GM18517 (cell line): ENCODE data around the gene ZDHHC14.

Experiments used
- ATAC-seq: cut with Tn5 transposase; IDR thresholded peaks from one replicate; pipeline ENCODE4 v1.9.1; 2021; ENCODE audit warnings: mild to moderate bottlenecking, moderate library complexity; ENCODE audit not compliant: unreplicated experiment

The ZDHHC14 gene

DNA sequence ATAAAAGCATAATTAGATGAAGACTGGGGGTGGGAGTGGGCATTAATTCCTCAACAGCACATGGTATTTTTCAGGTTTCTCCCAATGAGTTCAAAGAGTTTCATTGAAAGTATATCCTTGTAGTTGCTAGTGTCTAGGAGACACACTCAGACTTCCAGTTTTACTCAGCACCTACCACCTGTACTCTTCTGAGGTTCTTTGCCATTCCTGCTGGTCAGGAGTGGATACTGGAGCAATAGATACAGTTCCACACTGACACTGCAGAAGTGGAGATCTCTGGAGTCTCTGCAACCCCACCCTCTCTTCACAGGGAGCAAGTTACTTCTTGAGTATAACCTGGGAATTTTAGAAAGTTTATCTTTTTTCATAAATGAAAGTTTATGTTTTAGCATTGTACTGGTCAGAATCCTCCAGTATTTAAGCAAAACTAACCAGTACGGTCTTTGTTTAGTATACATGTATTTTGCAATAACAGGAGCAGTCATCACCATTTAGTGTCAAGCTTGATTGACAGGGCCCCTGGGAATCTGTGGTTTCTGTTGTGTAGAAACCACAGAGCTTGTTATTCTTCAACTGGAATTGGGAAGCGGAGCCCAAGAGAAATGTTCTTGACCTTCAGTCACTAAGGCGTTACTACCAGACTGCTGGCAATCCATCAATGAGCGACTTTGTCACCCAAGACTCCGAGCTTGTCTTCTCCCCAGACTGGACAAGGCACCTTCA lies 148.1 kb downstream of the ZDHHC14 start:
- ATAC-seq, result no peak

- ATAC-seq, result no peak
Observed at GRCh38 chr6:157529654-157530039, 148.7 kb downstream of the ZDHHC14 start.

- no peak for ATAC-seq
Observed at GRCh38 chr6:157530126-157530525, 149.1 kb downstream of the ZDHHC14 start.

- no peak for ATAC-seq
Observed at GRCh38 chr6:157530724-157531168, 149.8 kb downstream of the ZDHHC14 start.

GRCh38 chr6:157531169-157531985 lies 150.4 kb downstream of the ZDHHC14 start:
- ATAC-seq, result no peak

DNA sequence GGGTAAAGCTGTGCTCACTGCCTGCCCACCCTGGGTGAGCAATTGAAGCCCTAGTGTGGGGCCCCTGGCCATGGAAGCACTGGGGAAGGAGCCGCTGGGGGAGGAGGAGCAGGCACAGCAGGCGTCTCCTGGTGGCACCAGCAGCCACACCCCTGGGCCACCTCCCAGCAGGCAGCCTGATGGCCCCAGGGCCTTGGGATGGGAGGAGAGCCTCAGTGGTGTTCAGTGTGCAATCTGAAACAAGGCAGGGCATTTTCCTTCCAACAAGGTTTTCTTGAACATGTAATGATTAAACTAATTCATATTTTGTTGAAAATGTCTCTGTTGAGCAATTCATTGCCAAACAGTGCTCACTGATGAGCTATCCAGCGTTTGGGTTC lies 151.0 kb downstream of the ZDHHC14 start:
- no peak for ATAC-seq

DNA sequence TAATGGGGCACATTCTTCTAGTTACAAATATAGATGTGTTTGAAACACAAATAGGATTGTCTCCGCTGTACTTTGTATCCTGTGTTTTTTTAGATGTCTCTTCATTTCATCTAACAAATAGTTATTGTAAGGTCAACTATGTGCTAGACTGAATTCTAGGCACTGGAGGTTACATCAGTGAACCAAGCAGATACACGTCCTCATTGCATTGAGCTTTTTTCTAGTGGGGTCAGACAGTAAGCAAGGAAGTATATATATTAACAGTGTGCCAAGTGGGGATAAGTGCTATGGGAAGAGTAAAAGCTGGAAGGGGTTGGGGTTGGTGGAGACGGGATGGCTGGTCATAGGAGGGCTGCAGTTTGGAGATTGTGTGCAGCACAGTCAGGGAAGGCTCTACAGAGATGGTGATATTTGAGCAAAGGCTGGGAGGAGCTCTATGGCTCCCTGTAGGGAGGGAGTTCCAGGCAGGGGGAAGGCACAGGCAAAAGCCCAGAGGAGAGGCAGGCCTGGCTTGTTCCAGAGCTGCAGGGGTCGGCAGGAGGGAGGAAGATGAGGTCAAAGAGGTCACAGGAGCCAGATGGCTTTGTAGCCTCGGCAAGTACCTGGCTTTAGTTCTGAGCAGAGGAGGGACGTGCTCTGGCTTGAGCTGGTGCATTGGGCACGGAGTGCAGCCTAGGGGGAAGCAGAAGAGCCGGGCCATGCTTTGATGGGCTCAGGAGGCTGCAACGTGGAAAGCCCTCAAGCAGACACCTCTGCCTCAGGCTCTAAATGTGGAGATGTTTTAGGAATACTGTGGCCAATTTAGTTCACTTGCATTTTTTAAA lies 152.3 kb downstream of the ZDHHC14 start:
- no peak for ATAC-seq

GRCh38 chr6:157534134-157534871 lies 153.3 kb downstream of the ZDHHC14 start:
- no peak for ATAC-seq

GRCh38 chr6:157534977-157535339 lies 154.0 kb downstream of the ZDHHC14 start:
- ATAC-seq, result no peak

DNA sequence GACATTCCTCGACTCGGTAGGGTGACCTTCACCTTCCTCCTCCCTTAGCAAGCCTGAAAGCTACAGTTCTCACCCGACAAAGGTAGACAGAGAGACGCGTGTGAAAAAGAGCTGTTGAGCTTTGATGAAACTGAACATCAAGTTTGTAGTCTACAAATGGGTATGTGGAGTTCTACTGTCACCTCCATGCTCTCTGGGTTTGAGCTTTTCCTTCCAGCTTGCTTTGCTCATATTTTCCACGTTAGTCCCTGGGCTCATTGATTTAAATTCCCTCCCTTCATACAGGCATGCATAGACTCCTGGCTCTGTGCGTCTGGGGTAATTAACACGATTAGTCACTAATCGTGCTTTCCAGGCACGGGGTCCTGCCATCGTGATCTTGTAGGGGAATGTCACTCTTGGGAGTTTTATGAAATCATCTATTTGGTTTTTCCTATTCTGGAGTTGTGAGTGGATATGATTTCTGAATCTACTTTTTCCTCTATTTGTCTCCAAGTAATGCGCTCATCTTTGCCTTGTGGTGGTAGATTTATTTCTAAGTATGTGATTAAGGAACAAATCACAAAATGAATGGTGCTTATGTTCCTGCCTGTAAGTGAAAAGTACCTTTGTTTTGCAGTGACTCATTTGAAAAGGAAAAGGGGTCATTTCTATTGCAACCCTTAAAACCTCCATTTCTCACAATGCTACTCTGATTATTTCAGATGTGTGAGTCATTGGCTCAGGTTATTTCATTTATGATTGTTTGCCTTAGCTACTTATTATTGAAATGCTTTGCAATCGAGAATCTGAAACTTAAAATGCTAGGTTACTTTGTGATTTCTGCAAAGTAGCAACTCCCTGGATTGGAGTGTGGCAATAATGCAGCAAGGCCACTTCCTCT lies 154.6 kb downstream of the ZDHHC14 start:
- ATAC-seq, result peak; percentile 62

GRCh38 chr6:157536223-157536545 lies 155.2 kb downstream of the ZDHHC14 start:
- ATAC-seq, result no peak

GRCh38 chr6:157537556-157537955 lies 156.6 kb downstream of the ZDHHC14 start:
- ATAC-seq, result no peak

- ATAC-seq, result peak; percentile 38
Observed at GRCh38 chr6:157538168-157538567, 157.2 kb downstream of the ZDHHC14 start.

DNA sequence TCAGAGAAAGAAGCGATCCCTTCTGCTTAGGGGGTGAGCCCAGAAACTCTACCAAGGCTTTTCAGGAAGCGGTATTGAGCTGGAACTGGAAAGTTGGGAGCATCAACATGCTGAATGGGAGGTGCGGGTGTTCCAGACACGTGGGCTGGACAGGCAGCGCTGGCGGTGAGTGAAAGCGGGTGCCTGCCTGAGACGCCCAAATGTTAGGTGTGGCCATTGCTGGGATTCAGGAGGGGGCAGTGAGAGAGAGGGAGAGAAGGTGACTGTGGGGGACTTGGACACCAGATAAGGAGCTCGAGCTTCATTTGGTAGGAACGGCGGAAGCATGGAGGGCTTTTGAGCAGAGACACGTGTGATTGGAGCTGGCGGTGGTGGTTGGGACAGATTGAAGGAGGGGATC lies 157.7 kb downstream of the ZDHHC14 start:
- ATAC-seq, result no peak

DNA sequence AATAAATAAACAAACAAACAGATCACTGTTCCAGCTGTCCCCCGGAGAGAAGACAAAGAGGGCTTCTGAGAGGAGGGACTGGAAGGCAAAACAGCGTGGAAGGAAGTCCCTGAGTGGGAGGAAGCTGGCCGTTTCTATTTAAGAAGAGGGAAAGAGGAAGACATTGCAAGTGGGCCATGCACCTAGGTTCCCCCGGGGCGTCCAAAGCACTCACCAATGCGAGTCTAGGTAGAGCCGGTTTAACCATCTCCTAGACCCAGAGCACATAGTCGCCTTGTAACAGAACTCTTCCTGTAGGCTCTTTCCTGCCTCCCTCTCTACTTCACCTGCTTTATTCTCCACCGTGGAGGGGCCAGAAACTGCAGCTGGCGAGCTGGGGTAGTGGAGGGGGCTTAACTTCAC lies 158.4 kb downstream of the ZDHHC14 start:
- no peak for ATAC-seq

- no peak for ATAC-seq
Observed at GRCh38 chr6:157539900-157540752, 159.1 kb downstream of the ZDHHC14 start.

GRCh38 chr6:157541618-157542413 lies 160.8 kb downstream of the ZDHHC14 start:
- ATAC-seq, result no peak
